Posterior vena cava (tissue), 2 donors: ENCODE data around the gene MARCHF9. TPM values are rescaled to one million over a fixed set of nuclear protein-coding genes. Genes with fewer than 3 reads are reported as not detected.

ENCODE experiments used
- DNase-seq: peaks from one replicate; pipeline ENCODE4 v3.0.0-alpha.2; 2020; ENCODE audit warnings: low spot score
- intact Hi-C, 2 donors: fragments of 100-400 bp; cut with DNase I; formaldehyde crosslinking; loops; one replicate each; pipeline versions ENCODE4 v1.14.1 to v1.14.2; 2022 to 2023
- total RNA-seq, 2 donors: library from RNA; stranded (reverse); fragmentation: NEBNext Ultra II Directional; extraction: Animal tissue kit (Norgen Biotek cat#: 25700); gene quantifications; one replicate each; pipeline ENCODE4 v1.2.1, GENCODE V29; 2021
- donor health status: DM: yes; HTN: yes; CAD: no.
- donor health status: DM: yes; HTN: yes; CAD: no.

The MARCHF9 gene
- total RNA-seq, 2 donors from 2014 or later, result 7.4 to 9.4 TPM

DNA sequence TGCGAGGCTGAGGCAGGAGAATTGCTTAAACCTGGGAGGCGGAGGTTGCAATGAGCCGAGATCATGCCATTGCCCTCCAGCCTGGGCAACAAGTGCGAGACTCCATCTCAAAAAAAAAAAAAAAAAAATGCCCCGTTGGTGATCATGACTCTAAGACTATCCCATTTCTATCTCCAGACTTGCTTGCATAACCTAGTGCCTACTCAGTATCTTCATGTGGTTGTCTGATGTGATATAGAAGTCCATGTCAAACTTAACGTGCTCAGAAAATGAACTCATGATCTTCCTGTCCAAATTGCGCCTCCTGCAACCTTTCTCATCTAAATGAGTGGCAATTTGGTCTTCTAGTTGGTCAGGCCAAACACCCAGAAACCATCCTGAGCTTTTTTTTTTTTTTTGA lies 23.0 kb downstream of the MARCHF9 start:
- intact Hi-C loops, result no loop called here
- DNase-seq, result no peak

GRCh38 chr12:57779736-57780135 lies 24.8 kb downstream of the MARCHF9 start:
- no peak for DNase-seq
- intact Hi-C loops, result no loop called here

DNA sequence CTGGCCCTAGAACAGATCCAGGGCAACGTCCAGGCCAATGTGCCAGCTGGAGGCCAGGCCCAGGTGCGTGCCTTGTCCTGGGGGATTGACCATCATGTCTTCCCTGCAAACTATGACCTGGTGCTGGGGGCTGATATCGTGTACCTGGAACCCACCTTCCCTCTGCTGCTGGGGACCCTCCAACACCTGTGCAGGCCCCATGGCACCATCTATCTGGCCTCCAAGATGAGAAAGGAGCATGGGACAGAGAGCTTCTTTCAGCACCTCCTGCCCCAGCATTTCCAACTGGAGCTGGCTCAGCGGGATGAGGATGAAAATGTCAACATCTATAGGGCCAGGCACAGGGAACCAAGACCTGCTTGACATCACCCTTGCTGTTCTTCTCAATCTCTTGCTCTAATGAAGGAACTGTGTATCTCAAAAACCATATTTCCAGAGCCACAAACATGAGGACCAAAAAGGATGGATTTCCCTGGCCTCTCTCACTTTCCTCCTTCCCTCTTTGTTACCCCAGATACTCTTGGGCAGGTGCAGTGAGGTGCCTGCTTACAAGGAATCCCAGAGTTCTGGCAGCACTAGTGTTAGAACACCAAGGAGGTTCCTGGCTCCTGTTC lies 25.5 kb downstream of the MARCHF9 start:
- intact Hi-C loops, result no loop called here

DNA sequence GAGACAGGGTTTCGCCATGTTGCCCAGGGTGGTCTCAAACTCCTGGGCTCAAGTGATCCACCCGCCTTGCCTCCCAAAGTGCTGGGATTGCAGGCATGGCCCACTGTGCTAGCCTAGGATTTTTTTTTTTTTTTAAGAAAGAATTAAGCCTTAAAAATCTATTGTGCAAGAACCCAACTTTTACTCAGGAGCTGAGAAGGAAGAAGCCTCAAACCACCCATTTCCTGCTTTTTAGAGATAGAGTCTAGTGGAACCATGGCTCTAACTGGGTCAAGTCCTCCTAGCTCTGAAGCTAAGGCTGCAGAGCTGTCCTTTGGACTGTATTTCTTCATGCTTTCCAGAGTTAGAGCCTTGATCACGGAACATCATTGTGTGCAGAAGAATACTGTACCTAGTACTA lies 26.3 kb downstream of the MARCHF9 start:
- no peak for DNase-seq
- intact Hi-C loops, result no loop called here

More for the DNA sequence above, 25.5 kb downstream of the MARCHF9 start:
- DNase-seq, result no peak

- DNase-seq, result no peak
- intact Hi-C loops, result no loop called here
Observed at GRCh38 chr12:57781801-57782200, 26.9 kb downstream of the MARCHF9 start.

DNA sequence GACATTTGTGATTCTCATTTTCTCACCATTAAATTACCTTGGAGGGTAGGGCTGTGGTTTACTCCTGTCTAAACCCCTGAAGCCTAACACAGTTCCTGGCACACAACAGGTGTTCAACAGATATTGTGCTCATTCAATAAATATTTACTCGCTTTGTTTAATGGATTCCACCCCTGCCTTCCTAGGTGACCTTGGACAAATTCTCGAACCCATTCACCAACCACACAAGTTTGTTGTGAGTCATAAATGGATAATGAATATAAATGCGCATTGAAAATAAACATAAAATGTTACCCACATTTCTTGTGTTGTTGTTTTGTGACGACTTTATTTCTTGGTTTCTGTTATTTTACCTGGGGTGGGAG lies 27.3 kb downstream of the MARCHF9 start:
- intact Hi-C loops, result no loop called here
- no peak for DNase-seq

- DNase-seq, result peak; percentile 99
- intact Hi-C loops, result no loop called here
Observed at GRCh38 chr12:57782608-57783465, 27.9 kb downstream of the MARCHF9 start, which contains the start of gene TSFM. Gene TSFM, plus strand, starts transcription at chr12:57782787. Its CDS starts 15 bp downstream, at chr12:57782802.

- intact Hi-C loops, result no loop called here
- DNase-seq, result no peak
Observed at GRCh38 chr12:57783466-57783801, 28.5 kb downstream of the MARCHF9 start.

- no peak for DNase-seq
- intact Hi-C loops, result no loop called here
Observed at GRCh38 chr12:57783861-57784260, 29.0 kb downstream of the MARCHF9 start.

- intact Hi-C loops, result no loop called here
- no peak for DNase-seq
Observed at GRCh38 chr12:57793920-57794319, 39.0 kb downstream of the MARCHF9 start.

GRCh38 chr12:57795354-57795753 lies 40.5 kb downstream of the MARCHF9 start:
- intact Hi-C loops, result no loop called here

GRCh38 chr12:57796996-57797395 lies 42.1 kb downstream of the MARCHF9 start:
- DNase-seq, result no peak
- intact Hi-C loops, result no loop called here

More at GRCh38 chr12:57795354-57795753, 40.5 kb downstream of the MARCHF9 start:
- DNase-seq, result no peak

GRCh38 chr12:57797933-57798332 lies 43.0 kb downstream of the MARCHF9 start:
- intact Hi-C loops, result no loop called here
- DNase-seq, result no peak

DNA sequence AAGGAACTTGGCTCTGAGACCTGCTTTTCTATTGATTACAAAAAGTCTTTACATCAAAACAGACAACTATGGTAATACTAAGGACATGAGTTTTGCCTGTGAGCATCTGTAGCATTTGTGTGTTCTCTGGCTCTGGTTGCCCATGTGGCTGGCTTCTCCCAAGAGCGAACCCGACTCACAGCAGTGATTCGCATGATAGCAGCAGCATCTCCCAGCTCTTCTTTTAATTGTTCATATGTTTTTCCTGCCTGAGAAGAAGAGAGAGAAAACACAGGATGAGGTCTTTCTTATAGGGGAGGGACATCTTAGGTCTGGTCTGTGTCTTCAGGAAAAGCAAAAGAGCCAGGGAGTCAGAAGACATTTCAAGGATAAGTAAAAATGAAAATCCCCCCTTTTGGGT lies 46.1 kb downstream of the MARCHF9 start:
- intact Hi-C loops, result no loop called here
- no peak for DNase-seq

- no peak for DNase-seq
- intact Hi-C loops, result no loop called here
Observed at GRCh38 chr12:57802607-57803006, 47.7 kb downstream of the MARCHF9 start.

DNA sequence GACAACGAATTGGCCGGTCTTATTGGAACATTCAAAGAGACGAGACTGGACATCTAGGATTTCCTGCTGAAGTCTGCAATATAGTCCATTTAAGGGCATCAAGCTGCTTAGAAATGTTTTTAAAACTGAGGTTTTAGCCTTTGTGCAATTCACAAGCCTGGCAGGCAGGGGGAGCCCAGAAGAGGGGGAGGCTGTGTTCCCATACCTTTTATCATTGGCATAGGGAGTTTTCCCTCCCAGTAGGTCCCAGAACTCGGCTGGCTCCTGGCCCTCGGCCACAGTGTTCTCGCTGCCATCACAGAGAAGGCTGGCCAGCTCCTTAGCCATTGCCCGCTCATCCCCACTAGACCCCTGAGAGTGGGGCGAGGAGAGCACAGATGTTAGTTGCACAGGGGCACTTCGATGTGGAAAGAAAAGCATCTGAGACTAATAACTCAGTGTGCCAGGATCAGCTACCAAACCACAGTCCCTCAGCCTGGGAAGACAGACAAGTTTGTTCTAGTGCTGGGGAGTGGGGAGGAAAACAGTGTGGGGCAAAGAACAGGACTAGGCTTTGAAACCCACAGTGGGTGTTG lies 48.5 kb downstream of the MARCHF9 start:
- DNase-seq, result no peak
- intact Hi-C loops, result no loop called here

- intact Hi-C loops, result no loop called here
- no peak for DNase-seq
Observed at GRCh38 chr12:57806677-57807076, 51.8 kb downstream of the MARCHF9 start.

DNA sequence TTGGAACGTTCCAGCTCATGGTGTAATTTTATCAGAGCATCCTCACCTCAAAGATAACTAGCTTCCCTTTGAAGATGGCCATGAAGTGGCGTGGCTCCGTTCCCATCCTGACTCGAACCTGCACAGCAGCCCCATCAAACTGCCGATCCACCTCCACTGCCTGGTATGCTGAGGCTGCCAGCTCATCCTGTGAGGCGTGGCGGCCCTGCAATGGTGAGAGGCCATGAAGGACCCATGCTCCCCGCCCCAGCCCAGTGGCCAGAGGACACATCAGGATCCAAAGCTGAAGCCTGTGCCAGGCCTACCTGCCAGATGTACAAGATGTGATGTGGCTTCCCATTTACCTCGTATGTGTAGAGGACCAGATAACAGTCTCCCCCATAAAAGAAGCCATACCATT lies 52.4 kb downstream of the MARCHF9 start:
- intact Hi-C loops, result no loop called here
- DNase-seq, result peak; percentile 62

DNA sequence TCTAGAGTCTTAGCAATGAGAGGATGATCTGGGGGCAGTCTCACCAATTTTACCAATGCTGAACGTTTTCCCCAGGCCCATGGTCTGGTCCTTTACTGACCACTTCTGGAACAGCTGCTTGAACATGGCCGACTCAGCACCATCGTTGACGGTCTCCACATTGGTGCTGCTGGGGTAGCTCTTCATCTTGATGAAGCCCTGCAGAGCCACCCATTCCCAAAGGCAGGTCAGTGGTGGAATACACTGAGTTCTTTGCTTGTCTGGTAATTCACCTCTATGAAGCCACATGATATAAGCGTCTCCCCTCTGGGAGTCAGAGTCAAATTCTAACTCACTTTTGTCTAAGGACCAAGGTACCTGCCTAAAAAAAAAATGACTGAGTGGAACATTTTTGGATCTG lies 53.4 kb downstream of the MARCHF9 start:
- DNase-seq, result peak; percentile 36
- intact Hi-C loops, result no loop called here

GRCh38 chr12:57809425-57809824 lies 54.5 kb downstream of the MARCHF9 start:
- DNase-seq, result no peak
- intact Hi-C loops, result no loop called here
